Measurements from ENCODE around the gene TRPM7.

Gene TRPM7

GRCh38 chr15:50558012-50558411, 128.6 kb downstream of the TRPM7 start:
- DNase-seq (ENCODE audit: low read depth): no peak
- H3K4me3 ChIP-seq (ENCODE audit: low read length): no peak overlapping the region
- TF ChIP-seq CTCF (conservative IDR thresholded peaks at IDR 0.05; ENCODE audit: low read depth, low read length): no peak

GRCh38 chr15:50556642-50557371, 129.8 kb downstream of the TRPM7 start:
- no peak for TF ChIP-seq CTCF (conservative IDR thresholded peaks at IDR 0.05; ENCODE audit: low read depth, low read length)
- DNase-seq (ENCODE audit: low read depth): no peak

GRCh38 chr15:50552238-50552637, 134.4 kb downstream of the TRPM7 start:
- TF ChIP-seq CTCF (conservative IDR thresholded peaks at IDR 0.05; ENCODE audit: low read depth, low read length): no peak

More at GRCh38 chr15:50556642-50557371, 129.8 kb downstream of the TRPM7 start:
- H3K4me3 ChIP-seq (ENCODE audit: low read length): no peak overlapping the region

GRCh38 chr15:50549326-50549725, 137.3 kb downstream of the TRPM7 start:
- H3K4me3 ChIP-seq (ENCODE audit: low read length): no peak overlapping the region
- TF ChIP-seq CTCF (conservative IDR thresholded peaks at IDR 0.05; ENCODE audit: low read depth, low read length): no peak
- peak; percentile 4 for DNase-seq (ENCODE audit: low read depth)

More at GRCh38 chr15:50552238-50552637, 134.4 kb downstream of the TRPM7 start:
- no peak for DNase-seq (ENCODE audit: low read depth)
- no peak overlapping the region for H3K4me3 ChIP-seq (ENCODE audit: low read length)

- DNase-seq (ENCODE audit: low read depth): no peak
- no peak within 1 kb of the TSS for H3K4me3 ChIP-seq (ENCODE audit: low read length)
- no peak for TF ChIP-seq CTCF (conservative IDR thresholded peaks at IDR 0.05; ENCODE audit: low read depth, low read length)
Observed at GRCh38 chr15:50546566-50546965, 140.0 kb downstream of the TRPM7 start, which contains the start of gene USP50. Gene USP50 (minus strand): TSS chr15:50546666. CDS start chr15:50546525, 141 bp downstream.

- TF ChIP-seq CTCF (conservative IDR thresholded peaks at IDR 0.05; ENCODE audit: low read depth, low read length): no peak
- no peak for DNase-seq (ENCODE audit: low read depth)
- no peak overlapping the region for H3K4me3 ChIP-seq (ENCODE audit: low read length)
Observed at GRCh38 chr15:50544368-50544767, 142.2 kb downstream of the TRPM7 start.

GRCh38 chr15:50543556-50543955, 143.0 kb downstream of the TRPM7 start:
- no peak for DNase-seq (ENCODE audit: low read depth)
- no peak for TF ChIP-seq CTCF (conservative IDR thresholded peaks at IDR 0.05; ENCODE audit: low read depth, low read length)
- no peak overlapping the region for H3K4me3 ChIP-seq (ENCODE audit: low read length)
